ENCODE data around the gene PICK1. TPM values are rescaled to one million over a fixed set of nuclear protein-coding genes. Genes with fewer than 3 reads are reported as not detected.

PICK1 gene
- total RNA-seq, 2 donors from 2014 or later, result 33.9 to 56.2 TPM

- Histone ChIP-seq H3K36me3 (no peaks in the 10 kb centered on the region), H3K4me3 (no peak overlapping the region), H3K27ac (no peak overlapping the region), H3K9me3 (no peaks in the 10 kb centered on the region), H3K4me1 (ENCODE audit: control insufficient read depth in 1 of 2, low read depth in 2 of 2) (peaks cover 0 to 14% of the 10 kb centered on the region in 2 donors), H3K27me3 (replicated peaks; ENCODE audit: insufficient read depth) (no peaks in the 10 kb centered on the region)
- TF ChIP-seq CTCF (IDR thresholded peaks at IDR 0.05), result no peak
- no peak for DNase-seq (ENCODE audit: low spot score)
- ATAC-seq (ENCODE audit: insufficient number of reproducible peaks, low FRiP score, low read depth), result no peak
These were observed 16.0 kb upstream of the PICK1 start for GRCh38 chr22:38040953-38041759.

- no peak for TF ChIP-seq CTCF (IDR thresholded peaks at IDR 0.05)
- no peak overlapping the region for H3K27ac ChIP-seq
- ATAC-seq (ENCODE audit: insufficient number of reproducible peaks, low FRiP score, low read depth), result no peak
- no peak overlapping the region for H3K4me3 ChIP-seq
- no peak for DNase-seq (ENCODE audit: low spot score)
- no peaks in the 10 kb centered on the region for H3K27me3 ChIP-seq (replicated peaks; ENCODE audit: insufficient read depth)
- H3K9me3 ChIP-seq, result no peaks in the 10 kb centered on the region
- no peaks in the 10 kb centered on the region for H3K36me3 ChIP-seq
- peaks cover 0 to 14% of the 10 kb centered on the region in 2 donors for H3K4me1 ChIP-seq (ENCODE audit: control insufficient read depth in 1 of 2, low read depth in 2 of 2)
These were observed 15.3 kb upstream of the PICK1 start for GRCh38 chr22:38041760-38042487.

GRCh38 chr22:38042488-38042790 is 14.8 kb upstream of the PICK1 start:
- no peaks in the 10 kb centered on the region for H3K27me3 ChIP-seq (replicated peaks; ENCODE audit: insufficient read depth)
- no peak overlapping the region for H3K27ac ChIP-seq
- no peak overlapping the region for H3K4me3 ChIP-seq
- H3K36me3 ChIP-seq, result no peaks in the 10 kb centered on the region
- DNase-seq (ENCODE audit: low spot score) (no peak), ATAC-seq (ENCODE audit: insufficient number of reproducible peaks, low FRiP score, low read depth) (no peak)
- peaks cover 0 to 14% of the 10 kb centered on the region in 2 donors for H3K4me1 ChIP-seq (ENCODE audit: control insufficient read depth in 1 of 2, low read depth in 2 of 2)
- TF ChIP-seq CTCF (IDR thresholded peaks at IDR 0.05), result no peak
- no peaks in the 10 kb centered on the region for H3K9me3 ChIP-seq

- ATAC-seq (ENCODE audit: insufficient number of reproducible peaks, low FRiP score, low read depth), result no peak
- Histone ChIP-seq H3K4me1 (ENCODE audit: control insufficient read depth in 1 of 2, low read depth in 2 of 2) (peaks cover 0 to 14% of the 10 kb centered on the region in 2 donors), H3K36me3 (no peaks in the 10 kb centered on the region), H3K27ac (no peak overlapping the region), H3K4me3 (no peak overlapping the region), H3K9me3 (no peaks in the 10 kb centered on the region), H3K27me3 (replicated peaks; ENCODE audit: insufficient read depth) (no peaks in the 10 kb centered on the region)
- no peak for DNase-seq (ENCODE audit: low spot score)
- TF ChIP-seq CTCF (IDR thresholded peaks at IDR 0.05), result no peak
These were observed 13.8 kb upstream of the PICK1 start for GRCh38 chr22:38043151-38044039.
